ENCODE results near the gene ZNF552. TPM values are rescaled to one million over a fixed set of nuclear protein-coding genes. Genes with fewer than 3 reads are reported as not detected.

The ZNF552 gene
- total RNA-seq, 1 experiment from 2014 or later, result 12.0 TPM

DNA sequence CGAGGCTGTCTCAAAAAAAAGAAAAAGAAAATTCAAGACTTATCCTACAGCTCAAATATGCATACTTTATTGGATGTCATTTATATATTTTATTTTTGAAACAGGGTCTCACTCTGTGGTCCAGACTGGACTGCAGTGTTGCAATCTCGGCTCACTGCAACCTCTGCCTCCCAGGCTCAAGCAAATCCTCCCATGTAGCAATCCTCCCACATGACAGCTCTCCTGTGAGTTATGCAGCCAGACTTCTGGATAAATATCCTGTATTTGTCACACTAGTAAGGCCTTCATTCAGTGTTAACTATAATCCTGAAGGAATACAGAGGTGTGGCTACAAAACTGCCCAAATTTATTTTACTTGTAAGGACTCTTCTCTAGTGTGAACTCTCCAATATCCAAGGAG is 7.2 kb downstream of the ZNF552 start:
- Histone ChIP-seq H4K20me1 (ENCODE audit: low read length) (no peaks in the 10 kb centered on the region), H3K4me2 (ENCODE audit: low read length) (no peak overlapping the region), H3K36me3 (ENCODE audit: low read depth, low read length) (peaks cover 20% of the 10 kb centered on the region), H3K4me1 (ENCODE audit: insufficient read depth, low read length) (peaks cover 30% of the 10 kb centered on the region), H3K9me2 (replicated peaks; ENCODE audit: low read length) (no peaks in the 10 kb centered on the region), H3K27me3 (ENCODE audit: low read length) (no peaks in the 10 kb centered on the region), H3K9me3 (ENCODE audit: low read length) (no peaks in the 10 kb centered on the region), H3K79me2 (ENCODE audit: low read length) (peaks cover 25% of the 10 kb centered on the region), H3K9ac (ENCODE audit: low read length) (no peak overlapping the region), H3K27ac (ENCODE audit: low read length) (no peak overlapping the region), H2AFZ (ENCODE audit: low read length) (no peak overlapping the region), H3K4me3 (ENCODE audit: low read length) (no peak overlapping the region), H3F3A (ENCODE audit: low read length, unreplicated experiment) (no peaks in the 10 kb centered on the region)
- DNase-seq (no peak), ATAC-seq (no peak)
- CTCF ChIA-PET, result no interaction called here
- POLR2A ChIA-PET (ENCODE audit: unreplicated experiment), result no interaction called here
- intact Hi-C loops (cut with micrococcal nuclease), result no loop called here
- no peak for TF ChIP-seq EZH2phosphoT487 (IDR thresholded peaks at IDR 0.05; ENCODE audit: borderline replicate concordance, low read length)
- TF ChIP-seq EZH2 (IDR thresholded peaks at IDR 0.05; ENCODE audit: low read length, unreplicated experiment), result no peak
- TF ChIP-seq, protein P1, sequence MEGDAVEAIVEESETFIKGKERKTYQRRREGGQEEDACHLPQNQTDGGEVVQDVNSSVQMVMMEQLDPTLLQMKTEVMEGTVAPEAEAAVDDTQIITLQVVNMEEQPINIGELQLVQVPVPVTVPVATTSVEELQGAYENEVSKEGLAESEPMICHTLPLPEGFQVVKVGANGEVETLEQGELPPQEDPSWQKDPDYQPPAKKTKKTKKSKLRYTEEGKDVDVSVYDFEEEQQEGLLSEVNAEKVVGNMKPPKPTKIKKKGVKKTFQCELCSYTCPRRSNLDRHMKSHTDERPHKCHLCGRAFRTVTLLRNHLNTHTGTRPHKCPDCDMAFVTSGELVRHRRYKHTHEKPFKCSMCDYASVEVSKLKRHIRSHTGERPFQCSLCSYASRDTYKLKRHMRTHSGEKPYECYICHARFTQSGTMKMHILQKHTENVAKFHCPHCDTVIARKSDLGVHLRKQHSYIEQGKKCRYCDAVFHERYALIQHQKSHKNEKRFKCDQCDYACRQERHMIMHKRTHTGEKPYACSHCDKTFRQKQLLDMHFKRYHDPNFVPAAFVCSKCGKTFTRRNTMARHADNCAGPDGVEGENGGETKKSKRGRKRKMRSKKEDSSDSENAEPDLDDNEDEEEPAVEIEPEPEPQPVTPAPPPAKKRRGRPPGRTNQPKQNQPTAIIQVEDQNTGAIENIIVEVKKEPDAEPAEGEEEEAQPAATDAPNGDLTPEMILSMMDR (conservative IDR thresholded peaks at IDR 0.05; ENCODE audit: low read depth, low read length), result no peak
- no TSS peak for BruUV-seq (replicated peaks)

DNA sequence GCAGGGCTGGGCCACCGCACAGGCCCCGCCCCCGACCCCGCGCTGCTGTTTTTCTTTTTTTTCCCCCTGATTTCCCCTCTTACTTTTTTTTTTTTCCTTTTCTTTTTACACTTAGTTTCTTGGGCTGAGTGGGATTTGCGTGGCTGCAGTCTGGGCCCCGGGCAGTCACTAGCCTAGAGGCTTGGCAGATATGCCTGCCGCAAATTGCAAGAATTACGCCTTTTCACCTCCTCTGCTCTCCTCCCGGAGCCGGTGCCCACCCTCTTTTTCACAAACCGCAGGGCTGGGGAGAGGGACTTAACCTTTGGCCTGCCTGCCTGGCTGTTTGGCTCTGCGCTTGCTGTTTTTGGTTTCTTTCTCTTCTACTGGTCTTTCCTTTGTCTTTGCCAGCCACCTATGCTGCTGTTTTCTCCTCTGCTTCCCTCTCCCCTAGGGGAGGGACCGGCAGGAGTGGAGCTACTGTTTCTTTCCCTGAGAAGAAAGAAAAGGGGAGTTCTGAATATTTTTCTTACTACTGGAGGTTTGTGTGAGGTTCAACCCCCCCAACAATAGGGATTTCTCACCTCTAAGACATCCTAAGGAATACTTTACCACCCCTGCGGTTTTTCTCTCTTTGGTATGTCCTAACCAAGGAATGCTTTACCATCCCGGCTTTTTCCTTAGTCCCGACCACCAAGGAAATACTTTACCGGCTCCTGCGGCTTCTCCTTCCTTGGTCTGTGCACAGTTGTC is 11.0 kb downstream of the ZNF552 start:
- POLR2A ChIA-PET (ENCODE audit: unreplicated experiment), result no interaction called here
- H3K4me1 ChIP-seq (ENCODE audit: insufficient read depth, low read length), result peaks cover 40% of the 10 kb centered on the region

More for the DNA sequence above, 11.0 kb downstream of the ZNF552 start:
- Histone ChIP-seq H3K4me2 (ENCODE audit: low read length) (peak overlapping the region; percentile 82), H3F3A (ENCODE audit: low read length, unreplicated experiment) (no peaks in the 10 kb centered on the region), H3K27ac (ENCODE audit: low read length) (peak overlapping the region; percentile 64), H2AFZ (ENCODE audit: low read length) (peak overlapping the region; percentile 70), H3K9ac (ENCODE audit: low read length) (peak overlapping the region; percentile 39), H3K27me3 (ENCODE audit: low read length) (no peaks in the 10 kb centered on the region), H3K79me2 (ENCODE audit: low read length) (peaks cover 19% of the 10 kb centered on the region; the same call in 1 of the 2 replicates), H3K9me3 (ENCODE audit: low read length) (no peaks in the 10 kb centered on the region), H3K9me2 (replicated peaks; ENCODE audit: low read length) (no peaks in the 10 kb centered on the region), H3K4me3 (ENCODE audit: low read length) (peak overlapping the region; percentile 62), H4K20me1 (ENCODE audit: low read length) (no peaks in the 10 kb centered on the region), H3K36me3 (ENCODE audit: low read depth, low read length) (peaks cover 11% of the 10 kb centered on the region)
- CTCF ChIA-PET, result no interaction called here
- intact Hi-C loops (cut with micrococcal nuclease), result loop anchor here (5.0 kb wide), 1 partner anchor 36 kb away; the partner anchor contains the start of gene ZNF586
- ATAC-seq (peak; percentile 29), DNase-seq (peak; percentile 54)
- TF ChIP-seq EZH2 (IDR thresholded peaks at IDR 0.05; ENCODE audit: low read length, unreplicated experiment) (no peak), EZH2phosphoT487 (IDR thresholded peaks at IDR 0.05; ENCODE audit: borderline replicate concordance, low read length) (no peak)
- TF ChIP-seq, protein P1 (conservative IDR thresholded peaks at IDR 0.05; ENCODE audit: low read depth, low read length), result no peak
- BruUV-seq (replicated peaks), result no TSS peak

Data from PC-3 (cell line).